ENCODE results near the gene DNAJC1. TPM values are rescaled to one million over a fixed set of nuclear protein-coding genes. Genes with fewer than 3 reads are reported as not detected.

DNAJC1 gene

Small RNA genes lying within 50 kb of the gene (small RNA-seq; reads per million reads assigned to genes)
- gene RN7SKP219 (ENCODE audit: insufficient read depth) (not detected), gene RN7SKP37 (ENCODE audit: insufficient read depth) (not detected)
